WTC11 (cell line): ENCODE data around the gene NCOA6.

Experiments used
- CREB1 ChIP-seq: sonication (generic); formaldehyde crosslinking; IDR thresholded peaks from 2 replicates; pipeline ENCODE4 v1.8.0; 2023; ENCODE audit warnings: mild to moderate bottlenecking, missing genetic modification reagents
- IRF1 ChIP-seq: sonication (generic); formaldehyde crosslinking; IDR thresholded peaks from 2 replicates; pipeline ENCODE4 v1.8.0; 2023; ENCODE audit warnings: missing genetic modification reagents
- TEAD1 ChIP-seq: sonication (generic); formaldehyde crosslinking; IDR thresholded peaks from 2 replicates; pipeline ENCODE4 v1.8.0; 2022; ENCODE audit warnings: mild to moderate bottlenecking, missing genetic modification reagents

GRCh38 chr20:34791289-34792020 is 34.0 kb downstream of the NCOA6 start:
- no peak for TF ChIP-seq TEAD1 (CRISPR knock-in tag)
- TF ChIP-seq IRF1 (CRISPR knock-in tag): no peak
- no peak for TF ChIP-seq CREB1 (CRISPR knock-in tag)
